Stimulated activated CD8-positive, alpha-beta memory T cell treated with anti-CD3 and anti-CD28 coated beads, Interleukin-2, amount 100 ng/mL, for 48 hours (primary cell): ENCODE results near the gene COL18A1.

Experiments used
- DNase-seq, 2 donors: peaks; one replicate each; pipeline ENCODE4 v3.0.0-alpha.2; 2020; ENCODE audit warnings: low read depth in 2 of 2

Gene COL18A1

GRCh38 chr21:45401916-45402900, 2.8 kb upstream of the COL18A1 start:
- no peak for DNase-seq

DNA sequence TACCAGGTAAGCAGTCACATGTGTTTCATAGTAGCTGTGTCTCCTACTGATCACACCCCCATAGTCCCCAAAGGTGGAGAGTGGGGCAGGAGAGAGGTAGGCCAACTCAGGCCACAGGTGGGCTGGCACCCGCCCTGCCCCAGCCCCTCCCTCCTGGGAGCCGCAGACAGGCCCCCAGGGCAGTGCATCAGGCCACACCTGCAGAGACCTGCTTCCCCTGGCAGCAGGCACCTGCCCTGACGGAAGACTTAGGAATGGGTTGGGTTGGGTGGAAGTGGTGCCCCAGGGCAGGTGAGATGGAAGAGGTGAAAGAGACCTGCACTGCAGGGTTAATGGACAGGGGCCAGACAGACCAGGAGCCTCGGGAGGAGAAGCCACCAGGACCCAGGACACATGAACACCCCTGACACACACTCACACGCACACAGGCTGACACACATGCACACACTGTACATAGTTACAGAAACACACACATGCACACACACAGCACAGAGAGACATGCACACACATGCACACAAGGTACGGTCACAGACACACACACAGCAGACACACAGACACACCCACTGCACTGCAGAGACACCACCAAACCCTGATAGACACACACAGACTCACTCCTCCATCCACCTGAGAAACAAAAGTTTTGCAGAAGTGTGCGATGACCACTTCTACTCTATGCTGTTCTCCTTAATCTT, 1.7 kb upstream of the COL18A1 start:
- no peak for DNase-seq

DNA sequence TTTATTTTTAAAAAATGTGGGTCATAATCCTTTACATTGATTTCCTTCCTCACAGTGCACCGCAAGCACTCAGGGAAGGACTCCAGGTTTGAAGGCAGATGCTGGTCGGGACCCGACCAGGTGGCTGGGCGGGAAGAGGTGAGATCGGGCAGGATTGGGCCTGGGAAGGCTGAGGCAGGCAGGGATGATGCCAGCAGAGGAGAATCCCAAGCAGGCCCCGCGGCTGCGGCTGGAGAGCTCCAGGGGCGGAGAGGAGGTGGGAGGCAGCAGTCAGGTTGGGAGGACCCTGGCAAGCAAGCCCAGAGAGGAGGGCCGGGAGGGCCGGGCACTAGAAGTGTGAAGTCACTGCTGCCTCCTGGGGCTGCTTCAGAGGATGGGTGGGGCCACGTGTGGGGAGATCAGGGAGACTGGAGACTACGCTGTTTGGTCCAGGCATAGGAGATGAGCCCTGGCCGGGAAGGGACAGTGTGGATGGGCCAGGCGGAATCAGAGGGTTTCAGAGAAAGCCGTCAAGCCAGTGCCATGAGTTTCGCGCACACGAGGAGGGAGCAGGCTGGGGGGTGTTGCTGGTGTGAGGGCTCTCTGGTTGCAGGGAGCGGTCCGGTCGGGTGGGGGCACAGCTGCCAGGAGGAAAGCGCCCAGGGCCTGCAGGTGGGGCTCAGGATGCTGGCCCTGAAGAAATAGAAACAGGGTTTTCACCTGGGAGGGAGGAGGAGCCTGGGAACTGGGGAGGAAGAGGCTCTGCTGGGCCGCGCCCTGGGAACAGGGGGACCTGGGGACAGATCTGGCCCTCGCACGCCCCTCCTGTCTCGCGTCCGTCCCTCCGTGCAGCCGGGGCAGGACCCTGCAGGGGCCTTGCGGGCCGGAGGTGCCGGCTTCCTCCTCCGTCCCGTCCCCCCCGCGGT, 888 bp upstream of the COL18A1 start:
- DNase-seq, result no peak

GRCh38 chr21:45405271-45405818, 380 bp downstream of the COL18A1 start:
- DNase-seq, result no peak

DNA sequence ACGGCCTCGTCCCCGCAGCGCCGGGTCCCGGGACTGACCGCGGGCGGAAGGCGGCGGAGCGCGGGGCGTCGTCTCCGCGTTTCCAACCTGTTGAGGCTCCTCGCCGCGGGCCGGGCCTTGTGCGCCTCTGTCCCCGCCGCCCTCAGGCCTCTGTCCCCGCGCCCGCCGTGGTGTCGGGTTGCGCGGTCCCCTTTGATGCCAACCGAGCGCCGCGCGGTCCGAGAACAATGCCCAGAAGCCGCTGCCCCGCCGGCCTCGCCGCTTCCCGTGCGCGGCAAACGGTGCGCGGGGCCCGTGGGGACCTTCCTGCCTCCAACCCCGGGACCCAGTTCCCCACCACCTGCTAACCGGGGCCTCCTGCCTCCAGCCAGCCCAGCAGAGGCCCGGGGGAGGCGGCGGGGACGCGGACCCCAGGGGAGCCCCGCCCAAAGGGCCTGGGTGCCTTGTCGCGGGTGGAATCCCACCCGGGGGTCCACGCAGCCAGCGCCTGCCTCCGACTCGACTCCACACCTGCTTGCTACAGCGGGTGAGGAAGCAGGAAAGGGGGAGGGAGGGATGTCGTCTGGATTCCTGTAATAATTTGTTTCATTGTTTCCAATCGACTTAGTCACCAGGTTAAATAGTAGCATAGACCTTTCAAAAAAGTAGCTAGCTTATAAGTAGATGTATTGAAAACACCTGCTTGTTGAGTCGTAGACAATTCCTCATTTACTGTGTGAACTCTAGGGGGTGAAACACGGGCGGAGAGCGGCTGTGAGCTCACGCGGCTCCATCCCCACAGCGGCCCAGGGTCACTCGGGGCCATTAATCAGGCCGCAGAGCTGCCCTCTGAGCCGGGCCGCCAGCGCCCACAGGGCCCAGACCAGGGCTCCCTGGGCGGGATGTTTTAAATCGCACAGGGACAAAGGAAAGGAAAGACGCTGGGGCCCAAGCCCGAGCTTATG, 1.1 kb downstream of the COL18A1 start:
- DNase-seq, result no peak

DNA sequence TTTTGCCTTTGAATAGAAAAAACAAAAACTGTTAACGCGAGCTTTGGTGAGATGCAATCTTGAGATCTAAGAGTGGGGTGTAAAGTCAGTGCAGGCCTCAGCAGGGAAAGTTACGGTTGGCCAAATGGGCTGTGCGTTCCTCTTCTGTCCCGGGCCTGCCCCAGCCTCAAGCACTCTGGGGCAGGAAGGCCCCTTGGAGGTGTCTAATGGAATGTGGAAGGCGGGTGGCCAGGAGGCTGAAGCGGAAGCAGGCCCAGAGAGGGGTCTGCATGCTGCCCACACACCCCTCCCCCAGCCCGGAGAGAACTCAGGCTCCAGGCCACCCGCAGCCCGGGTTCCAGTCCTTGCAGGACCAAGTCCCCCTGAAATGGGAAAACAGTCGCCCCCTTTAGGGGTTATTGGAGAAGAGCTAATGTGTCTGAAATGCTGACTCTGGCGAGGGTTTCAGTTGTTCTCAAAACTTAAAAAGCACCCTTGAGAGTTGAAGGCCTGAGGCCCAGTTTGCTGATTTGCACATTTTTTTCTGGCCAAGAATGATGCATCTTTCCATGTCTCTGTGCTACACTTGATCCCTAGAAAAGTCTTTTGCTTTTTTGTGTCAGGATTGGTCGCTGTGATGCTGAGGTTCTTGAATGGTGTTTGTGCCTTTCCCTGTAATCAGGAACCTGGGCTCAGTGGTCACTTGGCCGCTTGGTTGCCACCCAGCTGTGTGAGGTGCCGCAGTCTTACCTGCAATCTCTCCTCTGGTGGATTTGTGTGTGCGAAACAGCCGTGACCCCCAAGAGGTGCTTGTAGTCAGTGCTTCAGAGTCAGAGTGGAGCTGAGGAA, 2.0 kb downstream of the COL18A1 start:
- no peak for DNase-seq

DNA sequence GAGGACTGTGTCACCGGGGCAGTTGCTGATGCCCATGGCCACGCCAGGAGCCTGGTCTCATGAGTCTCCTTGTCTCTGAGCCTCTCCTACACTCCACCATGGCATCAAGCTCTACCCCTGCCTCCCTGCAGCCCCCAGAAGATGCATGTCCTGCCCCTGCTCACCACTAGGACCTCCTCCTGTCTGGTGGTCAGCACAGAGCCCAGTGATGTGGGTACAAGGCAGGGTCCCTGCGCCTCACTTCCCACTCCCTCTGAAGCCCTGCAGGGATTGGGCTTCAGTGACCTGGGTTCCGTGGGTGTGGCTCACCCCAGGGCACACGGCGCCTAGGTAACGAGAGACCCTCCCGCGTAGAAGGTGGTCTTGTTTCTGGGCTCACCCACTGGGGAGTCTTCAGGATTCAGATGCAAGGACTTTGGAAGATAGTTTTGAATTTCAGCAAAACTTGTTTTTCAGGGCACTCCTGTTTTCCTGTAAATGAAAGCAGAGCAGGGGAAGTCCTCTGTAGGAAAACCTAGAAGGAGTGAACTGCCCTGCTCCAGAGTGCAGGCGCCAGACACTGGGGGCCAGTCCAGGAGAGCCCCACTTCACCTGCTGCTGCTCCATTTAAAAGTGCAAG, 2.8 kb downstream of the COL18A1 start:
- DNase-seq, result no peak

DNA sequence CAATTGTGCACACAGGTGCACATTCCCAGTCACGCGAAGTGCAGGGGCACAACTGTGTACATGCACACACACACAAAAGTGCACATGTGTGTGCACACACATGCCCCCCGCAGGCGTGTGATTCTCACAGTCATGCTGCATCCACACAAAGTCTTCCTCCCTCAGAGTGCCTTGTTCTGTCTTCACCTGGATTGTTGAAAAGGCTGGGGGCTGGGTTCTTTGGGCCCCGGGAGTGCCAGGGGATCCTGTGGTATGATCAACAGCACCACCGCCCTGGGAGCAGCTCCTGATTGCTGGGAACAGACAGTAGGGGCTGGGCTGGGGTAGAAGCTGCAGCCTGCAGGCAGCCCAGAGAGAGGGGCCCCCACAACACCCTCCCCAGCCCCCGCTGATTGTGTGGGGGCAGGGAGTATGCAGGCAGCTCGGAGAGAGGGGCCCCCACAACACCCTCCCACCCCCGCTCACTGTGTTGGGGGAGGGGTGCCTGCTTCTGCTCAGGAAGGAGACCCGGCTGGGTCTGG, 3.4 kb downstream of the COL18A1 start:
- no peak for DNase-seq

- DNase-seq, result no peak
Measured at GRCh38 chr21:45408801-45409261, 3.9 kb downstream of the COL18A1 start.

- no peak for DNase-seq
Measured at GRCh38 chr21:45409466-45410150, 4.6 kb downstream of the COL18A1 start.

GRCh38 chr21:45410151-45410864, 5.3 kb downstream of the COL18A1 start:
- no peak for DNase-seq

GRCh38 chr21:45410865-45411809, 6.2 kb downstream of the COL18A1 start:
- no peak for DNase-seq

DNA sequence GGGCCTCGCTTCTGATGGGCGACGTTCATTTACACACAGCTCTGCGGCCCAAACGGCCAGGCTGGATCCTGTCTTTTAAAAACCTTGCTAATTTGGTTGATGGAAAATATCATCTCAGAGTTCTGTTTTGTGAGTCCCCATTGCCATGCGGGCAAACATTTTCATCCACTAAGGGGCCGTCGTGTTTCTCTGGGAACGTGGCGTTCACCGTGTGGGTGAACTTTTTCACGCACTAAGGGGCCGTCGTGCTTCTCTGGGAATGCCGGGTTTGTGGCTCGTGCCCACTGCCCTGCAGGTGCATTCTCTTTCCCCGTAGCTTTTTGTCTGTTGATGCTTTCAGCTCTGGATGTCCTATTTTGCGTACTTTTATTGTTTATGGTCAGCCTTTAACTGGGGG, 6.8 kb downstream of the COL18A1 start:
- no peak for DNase-seq

- no peak for DNase-seq
Measured at GRCh38 chr21:45412491-45412890, 7.5 kb downstream of the COL18A1 start.

- DNase-seq, result no peak
Measured at GRCh38 chr21:45412909-45413611, 8.1 kb downstream of the COL18A1 start.

DNA sequence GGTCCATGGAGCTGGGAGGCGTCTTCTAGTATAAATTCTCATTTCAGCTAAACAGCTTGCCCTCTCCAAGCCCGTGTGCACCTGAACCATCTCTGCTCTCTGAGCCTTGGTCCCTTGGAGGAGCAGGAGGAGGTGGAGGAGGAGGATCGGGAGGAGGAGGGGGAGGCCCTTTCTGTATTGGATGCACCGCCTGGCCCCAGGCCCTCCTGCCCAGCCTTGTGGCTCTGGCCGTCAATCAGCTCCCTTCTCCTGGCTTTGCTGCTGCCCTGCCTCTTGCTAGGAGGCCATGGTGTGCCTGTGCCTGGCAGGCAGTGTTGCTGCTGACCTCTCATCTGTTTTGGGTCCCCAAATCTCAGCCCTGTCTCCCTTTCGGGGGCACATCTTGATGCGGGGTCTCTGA, 9.0 kb downstream of the COL18A1 start:
- DNase-seq, result no peak
